Measurements from ENCODE around the gene FUT6. TPM values are rescaled to one million over a fixed set of nuclear protein-coding genes. Genes with fewer than 3 reads are reported as not detected.
A peak's percentile ranks its signal among the peaks of the same experiment; 100 is the strongest.
"Not testable (repeated sequence)": the region's sequence is repeated elsewhere in the genome, so short reads cannot be mapped to it uniquely, and the experiment has no call there.

FUT6 gene, protein sequence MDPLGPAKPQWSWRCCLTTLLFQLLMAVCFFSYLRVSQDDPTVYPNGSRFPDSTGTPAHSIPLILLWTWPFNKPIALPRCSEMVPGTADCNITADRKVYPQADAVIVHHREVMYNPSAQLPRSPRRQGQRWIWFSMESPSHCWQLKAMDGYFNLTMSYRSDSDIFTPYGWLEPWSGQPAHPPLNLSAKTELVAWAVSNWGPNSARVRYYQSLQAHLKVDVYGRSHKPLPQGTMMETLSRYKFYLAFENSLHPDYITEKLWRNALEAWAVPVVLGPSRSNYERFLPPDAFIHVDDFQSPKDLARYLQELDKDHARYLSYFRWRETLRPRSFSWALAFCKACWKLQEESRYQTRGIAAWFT
- total RNA-seq = 13.0 TPM
- 58.4 TPM for polyA plus RNA-seq (ENCODE audit: insufficient read depth, low read depth, low replicate concordance)
- long read RNA-seq, donor 1, partial matches to known transcripts = 0 of 4 reads
- long read RNA-seq, donor 1, other reads (novel, unspliced or antisense) = 0 of 4 reads
- long read RNA-seq, donor 2, partial matches to known transcripts = 0 of 2 reads
- long read RNA-seq, donor 2, other reads (novel, unspliced or antisense) = 0 of 2 reads
- long read RNA-seq, donor 3, transcript FUT6-201 (2 exons, 2,847 nt) = major isoform, 6 of 13 reads
- long read RNA-seq, donor 3, partial matches to known transcripts = 0 of 13 reads
- long read RNA-seq, donor 3, other reads (novel, unspliced or antisense) = 0 of 13 reads
- long read RNA-seq, donor 4, partial matches to known transcripts = 0 of 8 reads
- long read RNA-seq, donor 4, other reads (novel, unspliced or antisense) = 0 of 8 reads
- long read RNA-seq, donor 5 = 0 reads
- long read RNA-seq, donor 6, partial matches to known transcripts = 0 of 1 reads
- long read RNA-seq, donor 6, other reads (novel, unspliced or antisense) = 0 of 1 reads
- long read RNA-seq, donor 7, partial matches to known transcripts = 0 of 7 reads
- long read RNA-seq, donor 7, other reads (novel, unspliced or antisense) = 6 of 7 reads
- long read RNA-seq, donor 8, partial matches to known transcripts = 6 of 7 reads
- long read RNA-seq, donor 8, other reads (novel, unspliced or antisense) = 0 of 7 reads
- long read RNA-seq, donor 9, partial matches to known transcripts = 0 of 2 reads
- long read RNA-seq, donor 9, other reads (novel, unspliced or antisense) = 0 of 2 reads
- long read RNA-seq, donor 10, partial matches to known transcripts = 0 of 10 reads
- long read RNA-seq, donor 10, other reads (novel, unspliced or antisense) = 0 of 10 reads

DNA sequence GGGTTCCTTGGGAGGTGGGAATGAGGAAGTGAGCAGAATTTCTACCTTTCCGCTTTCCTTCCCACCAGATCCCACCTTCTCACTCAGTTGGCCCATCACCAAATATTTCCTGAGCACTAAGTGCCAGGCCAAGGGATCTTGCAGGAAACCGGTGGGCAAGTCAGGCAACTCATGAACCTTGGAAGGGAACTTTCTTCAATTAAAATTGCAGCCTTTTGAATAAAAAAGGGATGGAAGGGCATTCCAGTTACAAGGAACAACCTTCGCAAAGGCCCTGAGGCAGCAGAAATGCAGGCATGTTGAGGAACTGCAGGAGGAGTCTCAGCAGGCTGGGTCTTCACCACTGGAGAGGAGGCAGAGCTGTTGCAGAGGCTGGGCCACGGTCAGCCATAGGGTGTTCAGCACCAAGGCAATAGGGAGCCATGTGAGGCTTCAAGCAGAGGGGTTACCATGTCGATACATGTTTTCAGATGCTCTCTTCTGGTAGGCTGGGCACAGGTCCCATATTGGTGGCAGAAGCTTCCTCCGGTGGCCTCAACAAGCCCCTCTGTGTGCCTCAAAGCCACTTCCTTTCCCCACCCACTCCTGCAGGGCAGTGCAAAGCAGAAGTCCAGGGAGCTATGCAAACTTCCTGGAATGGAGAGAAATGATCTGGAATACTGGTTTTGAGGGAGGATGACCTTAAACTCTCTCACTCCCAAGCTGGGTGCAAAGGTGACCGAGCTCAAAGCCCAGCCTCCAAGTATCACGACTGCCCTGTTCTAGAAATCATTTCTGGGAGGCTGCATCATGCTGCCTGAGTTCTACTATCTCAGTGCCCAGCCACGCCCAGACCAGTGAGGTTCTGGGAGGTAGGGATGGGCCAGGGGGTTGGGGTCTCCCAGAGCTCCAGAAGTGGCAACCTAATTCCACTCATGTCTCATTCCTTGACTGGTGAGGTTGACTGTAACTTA lies at the start of gene FUT6:
Gene FUT6 (minus strand): TSS at position 638 of the 953 bp plus-strand sequence. CDS start 7,135 bp downstream, outside the sequence.
- FAIRE-seq (no peak), DNase-seq (peak in 1 of 5 donors; percentile 31)
- intact Hi-C loops (cut with DNase I) = no loop called here
- no peaks in the 10 kb centered on the region for H3K36me3 ChIP-seq (ENCODE audit: control insufficient read depth in 2 of 3, insufficient read depth in 3 of 3, low read length in 3 of 3)
- peak within 1 kb of the TSS; percentile 89 to 90 for H3K27ac ChIP-seq (ENCODE audit: low read depth in 2 of 2, low read length in 2 of 2)
- TF ChIP-seq, protein P1, sequence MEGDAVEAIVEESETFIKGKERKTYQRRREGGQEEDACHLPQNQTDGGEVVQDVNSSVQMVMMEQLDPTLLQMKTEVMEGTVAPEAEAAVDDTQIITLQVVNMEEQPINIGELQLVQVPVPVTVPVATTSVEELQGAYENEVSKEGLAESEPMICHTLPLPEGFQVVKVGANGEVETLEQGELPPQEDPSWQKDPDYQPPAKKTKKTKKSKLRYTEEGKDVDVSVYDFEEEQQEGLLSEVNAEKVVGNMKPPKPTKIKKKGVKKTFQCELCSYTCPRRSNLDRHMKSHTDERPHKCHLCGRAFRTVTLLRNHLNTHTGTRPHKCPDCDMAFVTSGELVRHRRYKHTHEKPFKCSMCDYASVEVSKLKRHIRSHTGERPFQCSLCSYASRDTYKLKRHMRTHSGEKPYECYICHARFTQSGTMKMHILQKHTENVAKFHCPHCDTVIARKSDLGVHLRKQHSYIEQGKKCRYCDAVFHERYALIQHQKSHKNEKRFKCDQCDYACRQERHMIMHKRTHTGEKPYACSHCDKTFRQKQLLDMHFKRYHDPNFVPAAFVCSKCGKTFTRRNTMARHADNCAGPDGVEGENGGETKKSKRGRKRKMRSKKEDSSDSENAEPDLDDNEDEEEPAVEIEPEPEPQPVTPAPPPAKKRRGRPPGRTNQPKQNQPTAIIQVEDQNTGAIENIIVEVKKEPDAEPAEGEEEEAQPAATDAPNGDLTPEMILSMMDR (IDR thresholded peaks at IDR 0.05; ENCODE audit: borderline replicate concordance, extremely low read depth, insufficient read depth) = no peak
- no peaks in the 10 kb centered on the region for H3K27me3 ChIP-seq (ENCODE audit: control insufficient read depth, insufficient read depth, low read length)
- peak within 1 kb of the TSS in 2 of 3 donors; percentile 26 to 90 for H3K9ac ChIP-seq (ENCODE audit: low read length in 3 of 3)
- no peaks in the 10 kb centered on the region for H3K9me3 ChIP-seq (ENCODE audit: control insufficient read depth in 2 of 3, insufficient read depth in 1 of 3, low read length in 3 of 3)
- H3K4me3 ChIP-seq (ENCODE audit: low read length in 3 of 3) = peak within 1 kb of the TSS in 2 of 3 donors; percentile 80 to 84
- H3K4me1 ChIP-seq (ENCODE audit: control insufficient read depth in 2 of 3, insufficient read depth in 2 of 3, low read depth in 1 of 3, low read length in 3 of 3) = no peaks in the 10 kb centered on the region

DNA sequence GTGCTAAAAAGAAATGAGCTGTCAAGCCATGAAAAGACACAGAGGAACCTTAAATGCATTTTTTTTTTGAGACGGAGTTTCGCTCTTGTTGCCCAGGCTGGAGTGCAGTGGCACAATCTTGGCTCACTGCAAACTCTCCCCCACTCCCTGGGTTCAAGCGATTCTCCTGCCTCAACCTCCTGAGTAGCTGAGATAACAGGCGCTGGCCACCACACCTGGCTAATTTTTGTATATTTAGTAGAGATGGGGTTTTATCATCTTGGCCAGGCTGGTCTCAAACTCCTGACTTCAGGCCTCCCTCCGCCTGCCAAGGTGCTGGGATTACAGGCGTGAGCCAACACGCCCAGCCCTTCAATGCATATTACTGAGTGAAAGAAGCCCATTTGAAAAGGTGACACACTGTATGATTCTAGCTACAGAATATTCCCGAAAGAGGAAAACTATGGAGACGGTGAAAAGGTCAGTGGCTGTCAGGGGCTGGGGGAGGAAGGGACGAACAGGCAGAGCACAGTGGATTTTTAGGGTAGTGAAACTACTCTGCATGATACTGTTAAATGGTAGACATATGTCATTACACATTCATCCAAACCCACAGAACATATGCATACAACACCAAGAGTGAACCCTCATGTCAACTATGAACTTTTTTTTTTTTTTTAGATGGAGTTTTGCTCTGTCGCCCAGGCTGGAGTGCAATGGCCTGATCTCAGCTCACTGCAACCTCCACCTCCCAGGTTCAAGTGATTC lies 44.7 kb upstream of the FUT6 start:
- H3K27me3 ChIP-seq (ENCODE audit: control insufficient read depth, insufficient read depth, low read length); DNase-seq; H3K9me3 ChIP-seq (ENCODE audit: control insufficient read depth in 2 of 3, insufficient read depth in 1 of 3, low read length in 3 of 3); H3K4me3 ChIP-seq (ENCODE audit: low read length in 3 of 3); intact Hi-C loops (cut with DNase I); H3K27ac ChIP-seq (ENCODE audit: low read depth in 2 of 2, low read length in 2 of 2); H3K9ac ChIP-seq (ENCODE audit: low read length in 3 of 3); H3K36me3 ChIP-seq (ENCODE audit: control insufficient read depth in 2 of 3, insufficient read depth in 3 of 3, low read length in 3 of 3); FAIRE-seq; H3K4me1 ChIP-seq (ENCODE audit: control insufficient read depth in 2 of 3, insufficient read depth in 2 of 3, low read depth in 1 of 3, low read length in 3 of 3): not testable (repeated sequence)

DNA sequence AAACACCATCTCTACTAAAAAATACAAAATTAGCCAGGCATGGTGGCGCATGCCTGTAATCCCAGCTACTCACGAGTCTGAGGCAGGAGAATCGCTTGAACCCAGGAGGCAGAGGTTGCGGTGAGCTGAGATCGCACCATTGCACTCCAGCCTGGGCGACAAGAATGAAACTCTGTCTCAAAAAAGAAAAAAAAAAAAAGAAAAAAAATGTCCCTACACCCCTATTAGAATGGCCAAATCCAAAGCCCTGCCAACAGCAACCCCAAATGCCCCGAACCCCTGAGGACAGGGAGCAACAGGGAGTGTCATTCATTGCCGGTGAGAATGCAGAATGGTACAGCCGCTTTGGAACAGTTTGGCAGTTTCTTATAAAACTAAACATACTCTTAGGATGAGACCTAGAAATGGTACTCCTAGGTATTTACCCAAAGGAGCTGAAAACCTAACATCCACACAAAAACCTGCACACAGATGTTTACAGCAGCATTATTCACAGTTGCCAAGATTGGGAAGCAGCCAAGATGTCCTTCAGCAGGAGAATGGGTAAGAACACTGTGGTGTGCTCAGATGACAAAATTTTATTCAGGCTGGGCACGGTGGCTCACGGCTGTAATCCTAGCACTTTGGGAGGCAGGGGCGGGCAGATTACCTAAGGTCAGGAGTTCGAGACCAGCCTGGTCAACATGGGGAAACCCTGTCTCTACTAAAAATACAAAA lies 43.8 kb upstream of the FUT6 start:
- H3K27ac ChIP-seq (ENCODE audit: low read depth in 2 of 2, low read length in 2 of 2); H3K27me3 ChIP-seq (ENCODE audit: control insufficient read depth, insufficient read depth, low read length); H3K4me1 ChIP-seq (ENCODE audit: control insufficient read depth in 2 of 3, insufficient read depth in 2 of 3, low read depth in 1 of 3, low read length in 3 of 3); intact Hi-C loops (cut with DNase I); DNase-seq; H3K36me3 ChIP-seq (ENCODE audit: control insufficient read depth in 2 of 3, insufficient read depth in 3 of 3, low read length in 3 of 3); H3K9me3 ChIP-seq (ENCODE audit: control insufficient read depth in 2 of 3, insufficient read depth in 1 of 3, low read length in 3 of 3); FAIRE-seq; H3K9ac ChIP-seq (ENCODE audit: low read length in 3 of 3); H3K4me3 ChIP-seq (ENCODE audit: low read length in 3 of 3): not testable (repeated sequence)
